HUES64 (cell line): ENCODE data around the gene MICAL1.
"Not testable (repeated sequence)": the region's sequence is repeated elsewhere in the genome, so short reads cannot be mapped to it uniquely, and the experiment has no call there.

ENCODE experiments used
- H3K27ac ChIP-seq: 2 replicates; pipeline ENCODE4 v1.7.0; 2013; ENCODE audit warnings: low read depth, low read length, inconsistent platforms
- H3K27me3 ChIP-seq: 2 replicates; pipeline ENCODE4 v1.6.1; 2013; ENCODE audit warnings: mild to moderate bottlenecking, low read length; ENCODE audit not compliant: insufficient read depth
- H3K36me3 ChIP-seq: 2 replicates; pipeline ENCODE4 v1.6.1; 2013; ENCODE audit warnings: mild to moderate bottlenecking, low read length; ENCODE audit not compliant: insufficient read depth
- H3K4me1 ChIP-seq: 2 replicates; pipeline ENCODE4 v1.6.1; 2013; ENCODE audit warnings: mild to moderate bottlenecking, low read length, moderate library complexity; ENCODE audit not compliant: insufficient read depth
- H3K4me3 ChIP-seq: 2 replicates; pipeline ENCODE4 v1.5.1; 2013; ENCODE audit warnings: mild to moderate bottlenecking, low read length, moderate library complexity
- H3K9ac ChIP-seq: 2 replicates; pipeline ENCODE4 v1.6.1; 2013; ENCODE audit warnings: mild to moderate bottlenecking, low read depth, low read length
- H3K9me3 ChIP-seq: 2 replicates; pipeline ENCODE4 v1.6.1; 2013; ENCODE audit warnings: low read depth, low read length; ENCODE audit not compliant: insufficient read depth
- WGBS: fragments of 150-250, 120-280 bp; methylation state at CpG from one replicate; pipeline ENCODE4 v1.1.7; 2013; ENCODE audit warnings: missing lambda C conversion rate; 5-methylcytosine and 5-hydroxymethylcytosine counted together

MICAL1 gene

GRCh38 chr6:109461205-109461604 is 5.6 kb upstream of the MICAL1 start:
- H3K36me3 ChIP-seq: peaks cover 50% of the 10 kb centered on the region
- H3K9ac ChIP-seq, H3K4me3 ChIP-seq, H3K27me3 ChIP-seq, H3K9me3 ChIP-seq, H3K27ac ChIP-seq: not testable (repeated sequence)
- WGBS: no CpG with 5 or more reads among the region's 1 CpG
- peaks cover 18% of the 10 kb centered on the region for H3K4me1 ChIP-seq

GRCh38 chr6:109460161-109460829 is 4.7 kb upstream of the MICAL1 start:
- no peak overlapping the region for H3K4me3 ChIP-seq
- peaks cover 18% of the 10 kb centered on the region for H3K4me1 ChIP-seq
- no peaks in the 10 kb centered on the region for H3K27me3 ChIP-seq
- peaks cover 41% of the 10 kb centered on the region for H3K36me3 ChIP-seq
- WGBS: 86% methylated on average over 2 of the region's 3 CpGs
- no peaks in the 10 kb centered on the region for H3K9me3 ChIP-seq
- H3K9ac ChIP-seq: no peak overlapping the region
- no peak overlapping the region for H3K27ac ChIP-seq

DNA sequence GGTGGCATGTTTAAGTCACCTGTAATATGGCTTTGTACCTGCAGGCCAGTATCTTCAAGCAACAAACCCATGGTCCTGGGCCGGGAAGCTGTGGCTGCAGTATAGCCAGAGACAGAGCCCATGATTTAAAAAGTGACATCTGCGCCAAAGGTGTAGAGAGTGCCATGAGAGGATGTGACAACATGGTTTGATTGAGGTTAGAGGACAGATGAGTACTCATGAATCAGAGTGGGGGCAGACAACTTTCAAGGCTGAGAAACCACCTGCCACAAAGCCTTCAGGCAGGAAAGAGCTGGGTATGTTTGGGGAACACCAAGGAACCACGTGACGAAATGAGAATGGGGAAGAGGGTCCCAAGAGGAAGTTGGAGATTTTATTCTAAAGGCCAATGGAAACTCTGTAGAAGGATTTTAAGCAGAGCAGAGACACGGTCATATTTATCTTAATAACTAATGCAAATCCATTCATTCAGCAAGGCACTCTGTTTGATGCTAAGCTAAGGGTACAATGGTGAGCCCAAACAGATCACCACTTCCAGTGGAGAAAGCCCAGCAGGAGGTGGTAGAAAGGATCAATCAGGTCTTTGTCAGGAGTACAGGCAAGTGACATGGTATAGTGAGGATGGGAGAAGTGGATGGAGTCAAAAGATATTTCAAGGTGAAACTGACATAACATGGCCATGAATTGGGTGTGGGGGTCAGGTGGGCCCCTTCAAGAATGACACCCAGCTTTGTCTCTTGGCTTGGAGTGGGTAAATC is 3.4 kb upstream of the MICAL1 start:
- Histone ChIP-seq H3K4me3 (no peak overlapping the region), H3K27me3 (no peaks in the 10 kb centered on the region), H3K9me3 (no peaks in the 10 kb centered on the region), H3K4me1 (peaks cover 24% of the 10 kb centered on the region), H3K9ac (no peak overlapping the region), H3K27ac (no peak overlapping the region), H3K36me3 (peaks cover 28% of the 10 kb centered on the region)
- 91% methylated on average over 4 of the region's 5 CpGs for WGBS

DNA sequence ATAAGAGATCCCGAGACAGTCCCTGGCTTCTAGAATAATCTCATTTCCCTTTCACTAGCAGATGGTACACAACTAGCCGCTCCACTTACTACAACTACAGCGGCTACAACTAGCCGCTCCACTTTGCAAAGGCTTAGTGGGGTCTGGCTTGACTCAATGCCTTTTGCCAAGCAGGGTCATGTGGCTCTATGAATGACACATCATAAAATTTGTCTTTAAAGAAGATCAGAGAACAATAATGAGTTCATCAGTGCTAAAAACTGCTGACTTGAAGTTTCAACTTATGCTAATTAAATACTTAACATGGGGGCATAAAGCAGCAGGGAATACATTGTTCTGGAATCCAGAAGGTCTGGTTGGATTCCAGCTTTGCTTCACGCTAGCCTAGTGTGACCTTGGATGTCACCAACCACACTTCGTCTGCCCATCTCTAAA is 2.0 kb upstream of the MICAL1 start:
- H3K27ac ChIP-seq: no peak overlapping the region; the same call in 1 of the 2 replicates
- WGBS: 86% methylated on average over 6 of the region's 6 CpGs

GRCh38 chr6:109456710-109457561 is 1.4 kb upstream of the MICAL1 start:
- Histone ChIP-seq H3K27me3 (no peaks in the 10 kb centered on the region), H3K27ac (no peak overlapping the region; the same call in 1 of the 2 replicates), H3K36me3 (peaks cover 25% of the 10 kb centered on the region), H3K4me1 (peaks cover 24% of the 10 kb centered on the region), H3K9ac (no peak overlapping the region), H3K9me3 (no peaks in the 10 kb centered on the region), H3K4me3 (peak overlapping the region; percentile 86)
- 74% methylated on average over 16 of the region's 16 CpGs for WGBS

More for the DNA sequence above, 2.0 kb upstream of the MICAL1 start:
- no peaks in the 10 kb centered on the region for H3K9me3 ChIP-seq
- no peaks in the 10 kb centered on the region for H3K27me3 ChIP-seq
- no peak overlapping the region for H3K9ac ChIP-seq
- H3K36me3 ChIP-seq: peaks cover 25% of the 10 kb centered on the region
- no peak overlapping the region for H3K4me3 ChIP-seq
- H3K4me1 ChIP-seq: peaks cover 24% of the 10 kb centered on the region

- H3K4me3 ChIP-seq: peak overlapping the region; percentile 86
- peaks cover 25% of the 10 kb centered on the region for H3K36me3 ChIP-seq
- no peaks in the 10 kb centered on the region for H3K27me3 ChIP-seq
- 2% methylated on average over 38 of the region's 38 CpGs for WGBS
- H3K4me1 ChIP-seq: peaks cover 24% of the 10 kb centered on the region
- peak overlapping the region; percentile 43; the same call in 1 of the 2 replicates for H3K27ac ChIP-seq
- H3K9ac ChIP-seq: peak overlapping the region; percentile 58
- no peaks in the 10 kb centered on the region for H3K9me3 ChIP-seq
These were observed 575 bp upstream of the MICAL1 start for GRCh38 chr6:109456111-109456583.

DNA sequence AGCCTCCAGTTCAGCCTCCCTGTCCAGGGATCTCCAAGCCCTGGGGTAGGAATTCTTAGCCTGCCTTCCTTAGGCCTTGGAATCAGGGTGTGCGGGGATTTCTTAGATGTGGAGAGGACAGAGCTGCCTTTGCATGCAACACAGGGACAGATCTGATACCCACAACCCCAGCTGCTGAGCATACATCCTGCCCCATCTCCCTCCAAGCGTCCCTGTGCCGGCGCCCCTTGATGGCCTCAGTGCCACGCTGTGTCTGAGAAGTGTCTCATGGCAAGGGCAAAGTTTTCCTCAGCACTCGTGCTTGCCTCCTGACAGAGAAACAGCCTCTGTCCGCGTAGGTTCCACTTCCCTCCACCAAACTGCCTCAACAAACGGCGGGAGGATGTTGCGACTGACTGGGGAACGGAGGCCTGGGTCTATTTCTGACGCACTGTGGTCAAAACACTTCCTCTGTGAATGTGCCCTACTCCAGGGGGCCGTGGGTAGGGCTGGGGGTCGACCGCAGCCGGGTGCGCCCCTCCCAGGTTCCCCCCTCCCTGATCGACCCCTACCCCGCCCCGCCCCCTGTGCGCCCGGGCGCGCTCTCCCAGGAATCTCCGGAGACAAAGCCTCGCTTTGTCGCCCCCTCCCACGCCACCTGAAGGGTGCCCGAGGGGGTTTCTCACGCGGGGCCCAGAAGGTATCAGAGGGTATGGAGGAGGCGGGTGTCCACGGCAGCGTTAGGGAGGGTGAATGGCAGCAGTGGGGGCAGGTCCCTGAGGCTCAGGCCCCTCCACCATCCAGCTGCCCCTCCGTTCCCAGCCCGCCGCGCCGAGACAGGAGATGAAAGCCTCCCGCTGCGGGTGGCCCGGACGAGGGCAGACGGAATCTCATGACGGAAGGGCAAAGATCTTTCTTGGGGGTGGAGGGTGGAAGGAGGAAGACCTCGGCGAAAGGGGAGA is 806 bp downstream of the MICAL1 start:
- Histone ChIP-seq H3K9ac (peak overlapping the region; percentile 69), H3K36me3 (peaks cover 32% of the 10 kb centered on the region), H3K4me3 (peak overlapping the region; percentile 86), H3K4me1 (peaks cover 24% of the 10 kb centered on the region), H3K27ac (peak overlapping the region; percentile 57; the same call in 1 of the 2 replicates), H3K27me3 (no peaks in the 10 kb centered on the region), H3K9me3 (no peaks in the 10 kb centered on the region)
- 4% methylated on average over 48 of the region's 48 CpGs for WGBS

- H3K27ac ChIP-seq: no peak overlapping the region
- 93% methylated on average over 27 of the region's 27 CpGs for WGBS
- peak overlapping the region; percentile 86 for H3K4me3 ChIP-seq
- no peaks in the 10 kb centered on the region for H3K27me3 ChIP-seq
- H3K9me3 ChIP-seq: no peaks in the 10 kb centered on the region
- peak overlapping the region; percentile 50; the same call in 1 of the 2 replicates for H3K9ac ChIP-seq
- H3K4me1 ChIP-seq: peaks cover 24% of the 10 kb centered on the region
- peaks cover 33% of the 10 kb centered on the region for H3K36me3 ChIP-seq
These were observed 1.7 kb downstream of the MICAL1 start for GRCh38 chr6:109453594-109454495.

DNA sequence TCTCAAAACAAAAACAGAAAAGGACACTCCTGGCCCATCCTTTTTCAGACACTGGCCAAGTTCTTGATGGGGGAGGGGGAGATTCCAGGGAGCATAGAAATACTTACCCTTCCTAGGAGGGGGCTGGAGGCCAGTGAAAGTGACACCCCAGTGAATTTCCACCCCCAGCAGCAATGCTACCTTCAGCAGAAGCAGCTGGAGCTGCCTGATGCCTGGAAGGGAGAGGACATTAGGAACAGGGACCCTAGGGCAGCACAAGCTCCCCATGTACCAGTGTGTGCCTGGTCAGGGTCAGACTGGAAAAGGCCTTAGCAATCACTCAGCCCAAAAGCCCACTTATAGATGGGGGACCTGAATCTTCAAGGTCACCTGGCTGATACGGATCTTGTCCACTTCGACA is 2.4 kb downstream of the MICAL1 start:
- Histone ChIP-seq H3K27me3 (no peaks in the 10 kb centered on the region), H3K4me3 (no peak overlapping the region), H3K27ac (no peak overlapping the region), H3K36me3 (peaks cover 35% of the 10 kb centered on the region), H3K9me3 (no peaks in the 10 kb centered on the region), H3K9ac (no peak overlapping the region), H3K4me1 (peaks cover 24% of the 10 kb centered on the region)
- WGBS: 94% methylated on average over 2 of the region's 2 CpGs
